ENCODE data around the gene DAAM1. TPM values are rescaled to one million over a fixed set of nuclear protein-coding genes. Genes with fewer than 3 reads are reported as not detected.

DAAM1 gene
- total and polyA plus RNA-seq, 7 donors, result 5.7 to 37.1 (median 8.9) TPM

DNA sequence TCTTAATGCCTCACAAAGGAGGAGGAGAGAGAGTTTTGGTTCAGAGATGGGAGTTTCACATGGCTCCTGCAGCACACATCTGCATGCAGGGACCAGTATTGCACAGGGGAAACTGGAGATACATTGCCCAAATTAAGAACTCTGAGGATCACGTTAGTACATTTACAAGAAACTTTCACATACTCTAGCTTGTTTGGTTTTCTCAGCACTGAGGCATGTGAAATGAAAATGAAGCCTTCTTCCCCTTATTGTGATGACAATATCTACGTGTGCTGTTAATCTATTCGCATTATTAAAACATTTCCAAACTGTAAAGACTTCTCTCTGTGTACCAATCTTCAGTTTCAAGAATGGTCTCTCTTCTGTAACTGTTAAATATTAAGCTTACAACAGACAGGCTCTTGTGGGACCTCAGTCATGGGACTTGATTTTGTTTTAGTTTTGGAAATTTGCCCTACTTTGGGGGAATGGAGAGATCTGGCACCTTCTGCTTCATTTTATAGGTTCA is 124.7 kb downstream of the DAAM1 start:
- ATAC-seq, result no peak
- intact Hi-C loops (cut with DNase I), result no loop called here
- 69 to 77% (median 72%) methylated on average over 3 of the region's 3 CpGs for WGBS, 3 donors
- Histone ChIP-seq H3K27me3 (ENCODE audit: insufficient read depth in 3 of 3, low read length in 2 of 3) (no peaks in the 10 kb centered on the region), H3K9me3 (no peaks in the 10 kb centered on the region), H3K4me1 (peaks cover 11% of the 10 kb centered on the region), H3K36me3 (ENCODE audit: insufficient read depth in 1 of 2, low read depth in 1 of 2) (no peaks in the 10 kb centered on the region), H3K4me3 (no peak overlapping the region), H3K27ac (no peak overlapping the region)
- no peak for DNase-seq
- TF ChIP-seq, protein P1, sequence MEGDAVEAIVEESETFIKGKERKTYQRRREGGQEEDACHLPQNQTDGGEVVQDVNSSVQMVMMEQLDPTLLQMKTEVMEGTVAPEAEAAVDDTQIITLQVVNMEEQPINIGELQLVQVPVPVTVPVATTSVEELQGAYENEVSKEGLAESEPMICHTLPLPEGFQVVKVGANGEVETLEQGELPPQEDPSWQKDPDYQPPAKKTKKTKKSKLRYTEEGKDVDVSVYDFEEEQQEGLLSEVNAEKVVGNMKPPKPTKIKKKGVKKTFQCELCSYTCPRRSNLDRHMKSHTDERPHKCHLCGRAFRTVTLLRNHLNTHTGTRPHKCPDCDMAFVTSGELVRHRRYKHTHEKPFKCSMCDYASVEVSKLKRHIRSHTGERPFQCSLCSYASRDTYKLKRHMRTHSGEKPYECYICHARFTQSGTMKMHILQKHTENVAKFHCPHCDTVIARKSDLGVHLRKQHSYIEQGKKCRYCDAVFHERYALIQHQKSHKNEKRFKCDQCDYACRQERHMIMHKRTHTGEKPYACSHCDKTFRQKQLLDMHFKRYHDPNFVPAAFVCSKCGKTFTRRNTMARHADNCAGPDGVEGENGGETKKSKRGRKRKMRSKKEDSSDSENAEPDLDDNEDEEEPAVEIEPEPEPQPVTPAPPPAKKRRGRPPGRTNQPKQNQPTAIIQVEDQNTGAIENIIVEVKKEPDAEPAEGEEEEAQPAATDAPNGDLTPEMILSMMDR (IDR thresholded peaks at IDR 0.05), result no peak

DNA sequence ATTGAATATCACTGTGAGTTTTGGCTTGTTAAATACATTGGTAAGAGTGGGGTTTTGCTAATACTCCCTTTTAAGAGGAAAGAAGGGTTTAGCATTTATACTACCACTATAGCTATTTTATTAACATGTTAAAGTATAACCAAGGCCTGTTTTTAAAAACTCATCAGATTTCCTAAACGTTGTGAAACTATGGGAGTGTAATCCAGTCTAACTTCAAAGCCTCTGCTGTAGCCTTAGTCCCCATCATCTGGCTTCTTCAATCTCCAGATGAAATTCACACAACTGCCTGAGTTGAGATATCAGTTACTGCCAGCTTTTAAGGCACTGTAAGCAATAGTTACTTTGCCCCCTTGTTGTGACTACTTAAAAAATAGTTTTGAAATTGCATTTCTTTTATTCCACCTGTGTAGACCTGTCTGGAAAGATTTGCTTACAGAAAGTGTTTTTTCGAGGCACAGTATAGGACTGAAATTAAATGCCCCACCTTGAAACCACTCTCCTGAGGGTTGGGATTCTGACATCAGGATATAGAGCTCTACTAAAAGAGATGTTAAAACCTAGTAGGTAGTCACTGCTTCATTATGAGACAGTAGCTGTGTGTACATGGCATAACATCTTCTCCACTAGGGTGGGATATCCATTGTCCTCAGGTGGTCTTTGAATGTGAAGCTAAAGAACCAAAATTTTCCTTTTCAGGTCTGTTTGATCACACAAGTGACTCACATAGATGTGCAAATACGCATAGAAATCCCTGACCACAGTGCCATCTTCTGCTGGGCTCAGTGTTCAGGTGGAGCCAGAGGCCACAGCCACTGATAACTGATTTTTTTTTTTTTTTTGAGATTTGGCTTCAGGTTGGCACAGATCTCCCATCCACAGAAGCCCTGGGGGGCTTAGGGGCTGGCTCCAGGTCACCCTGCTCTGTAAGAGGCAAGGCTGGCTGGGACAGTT is 125.5 kb downstream of the DAAM1 start:
- Histone ChIP-seq H3K36me3 (ENCODE audit: insufficient read depth in 1 of 2, low read depth in 1 of 2) (no peaks in the 10 kb centered on the region), H3K27me3 (ENCODE audit: insufficient read depth in 3 of 3, low read length in 2 of 3) (no peaks in the 10 kb centered on the region), H3K9me3 (no peaks in the 10 kb centered on the region), H3K4me3 (no peak overlapping the region), H3K27ac (no peak overlapping the region), H3K4me1 (peaks cover 9% of the 10 kb centered on the region)
- 66 to 77% (median 66%) methylated on average over 3 of the region's 3 CpGs for WGBS, 3 donors
- no peak for DNase-seq
- intact Hi-C loops (cut with DNase I), result no loop called here
- TF ChIP-seq, protein P1 (IDR thresholded peaks at IDR 0.05), result no peak
- no peak for ATAC-seq

DNA sequence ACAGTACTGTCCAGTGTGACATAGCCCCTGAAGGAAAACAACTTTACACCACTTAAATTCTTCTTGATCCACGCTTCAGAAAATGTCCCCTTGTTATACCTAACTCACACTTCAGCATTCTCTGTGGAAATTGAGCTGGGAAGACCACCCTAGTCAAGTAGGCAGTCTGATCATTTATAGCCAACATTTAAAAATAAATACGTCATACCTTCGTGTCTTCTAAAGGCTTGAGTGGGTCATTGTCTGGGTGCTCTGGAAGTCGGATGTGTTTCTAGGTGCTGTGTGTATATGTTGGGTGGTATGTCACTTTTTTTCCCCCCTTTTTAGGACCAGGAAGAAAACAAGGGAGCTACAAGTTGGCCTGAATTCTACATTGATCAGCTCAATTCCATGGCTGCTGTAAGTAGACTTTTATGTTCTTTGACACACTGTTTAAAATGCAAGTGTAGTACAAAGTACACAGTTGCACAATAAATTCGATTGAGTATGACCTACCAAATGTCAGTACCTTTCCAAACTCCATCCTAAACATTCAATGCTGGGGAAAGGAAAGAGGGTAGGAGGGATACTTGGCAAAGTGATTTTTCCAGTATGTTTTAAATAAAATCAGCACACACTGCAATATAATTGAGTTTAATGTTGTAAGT is 126.6 kb downstream of the DAAM1 start:
- H3K4me3 ChIP-seq, result no peak overlapping the region
- H3K27ac ChIP-seq, result no peak overlapping the region
- ATAC-seq, result no peak
- no peak for DNase-seq
- no peaks in the 10 kb centered on the region for H3K27me3 ChIP-seq (ENCODE audit: insufficient read depth in 3 of 3, low read length in 2 of 3)
- intact Hi-C loops (cut with DNase I), result no loop called here
- WGBS, 3 donors, result 90 to 95% (median 93%) methylated on average over 5 of the region's 5 CpGs
- H3K36me3 ChIP-seq (ENCODE audit: insufficient read depth in 1 of 2, low read depth in 1 of 2), result no peaks in the 10 kb centered on the region
- TF ChIP-seq, protein P1 (IDR thresholded peaks at IDR 0.05), result no peak
- peaks cover 6% of the 10 kb centered on the region for H3K4me1 ChIP-seq
- H3K9me3 ChIP-seq, result no peaks in the 10 kb centered on the region

DNA sequence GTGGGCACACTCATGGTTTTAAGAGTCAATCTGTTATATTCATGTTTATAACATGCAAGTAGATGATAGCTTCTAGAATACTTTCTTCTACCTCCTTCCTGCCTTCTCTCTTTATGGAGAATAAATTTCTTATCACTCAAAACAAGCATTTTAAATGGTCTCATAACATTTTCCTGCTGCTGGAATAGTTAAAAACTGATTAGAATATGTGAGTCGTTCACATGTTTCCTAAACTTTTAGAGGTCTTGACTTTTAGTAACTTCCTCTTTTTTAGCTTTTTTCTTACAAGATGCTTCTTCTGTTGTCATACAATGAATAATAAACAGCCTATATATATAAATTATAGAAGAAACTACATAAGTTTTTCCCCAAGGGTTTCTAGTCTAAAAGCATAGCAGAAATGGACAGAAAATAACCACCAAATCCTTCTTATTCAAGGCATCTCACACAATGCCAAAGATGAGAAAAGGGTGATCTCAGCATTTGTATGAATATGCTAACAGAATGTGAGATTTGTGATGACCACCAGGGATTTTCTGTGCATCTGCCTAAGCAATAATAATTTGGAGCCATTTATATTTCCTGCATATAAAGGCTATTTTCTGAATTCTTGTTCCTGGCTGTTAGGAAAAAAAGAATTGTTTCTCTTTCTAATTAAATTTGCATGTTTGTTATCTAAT is 127.8 kb downstream of the DAAM1 start:
- H3K4me1 ChIP-seq, result peaks cover 13% of the 10 kb centered on the region
- H3K36me3 ChIP-seq (ENCODE audit: insufficient read depth in 1 of 2, low read depth in 1 of 2), result no peaks in the 10 kb centered on the region
- intact Hi-C loops (cut with DNase I), result no loop called here
- ATAC-seq, result no peak
- H3K4me3 ChIP-seq, result no peak overlapping the region
- H3K9me3 ChIP-seq, result no peaks in the 10 kb centered on the region
- H3K27me3 ChIP-seq (ENCODE audit: insufficient read depth in 3 of 3, low read length in 2 of 3), result no peaks in the 10 kb centered on the region
- TF ChIP-seq, protein P1 (IDR thresholded peaks at IDR 0.05), result no peak
- no peak for DNase-seq
- WGBS, 3 donors, result 37 to 55% (median 46%) methylated on average over 1 of the region's 1 CpG
- H3K27ac ChIP-seq, result no peak overlapping the region
